HT1080 (cell line): ENCODE results near the gene BRD3OS. TPM values are rescaled to one million over a fixed set of nuclear protein-coding genes. Genes with fewer than 3 reads are reported as not detected.
"Not testable (repeated sequence)": the region's sequence is repeated elsewhere in the genome, so short reads cannot be mapped to it uniquely, and the experiment has no call there.

Source experiments
- DNase-seq: peaks from one replicate; pipeline ENCODE4 v3.0.0-alpha.2; 2015; ENCODE audit warnings: low read depth
- total RNA-seq: library from RNA; depleted of rRNA; stranded (reverse); fragments of >200 nt; shearing (Covaris generic); gene quantifications from 2 replicates; pipeline ENCODE4 v1.2.3, GENCODE V29; 2014

BRD3OS gene
- total RNA-seq, 1 experiment from 2014 or later: 28.4 TPM

GRCh38 chr9:133987946-133988665, 37.2 kb upstream of the BRD3OS start:
- no peak for DNase-seq

- not testable (repeated sequence) for DNase-seq
These were observed 36.5 kb upstream of the BRD3OS start for GRCh38 chr9:133988771-133989170.

GRCh38 chr9:133989625-133990365, 35.5 kb upstream of the BRD3OS start:
- no peak for DNase-seq

GRCh38 chr9:133990366-133991213, 34.7 kb upstream of the BRD3OS start:
- DNase-seq: peak; percentile 78

- DNase-seq: no peak
These were observed 33.9 kb upstream of the BRD3OS start for GRCh38 chr9:133991214-133991921.

- DNase-seq: peak; percentile 46
These were observed 33.1 kb upstream of the BRD3OS start, which contains the start of gene VAV2 for GRCh38 chr9:133991964-133992779. Gene VAV2 (minus strand): TSS chr9:133992324. CDS start chr9:133992278, 46 bp downstream.

GRCh38 chr9:133992780-133993634, 32.3 kb upstream of the BRD3OS start:
- DNase-seq: peak; percentile 88

GRCh38 chr9:133993635-133994253, 31.5 kb upstream of the BRD3OS start:
- no peak for DNase-seq

GRCh38 chr9:133994353-133995011, 30.8 kb upstream of the BRD3OS start:
- DNase-seq: peak; percentile 60

GRCh38 chr9:133995012-133995896, 30.0 kb upstream of the BRD3OS start:
- DNase-seq: peak; percentile 56

GRCh38 chr9:133996531-133997520, 28.5 kb upstream of the BRD3OS start:
- DNase-seq: no peak

- DNase-seq: no peak
These were observed 27.7 kb upstream of the BRD3OS start for GRCh38 chr9:133997584-133997983.

- no peak for DNase-seq
These were observed 26.2 kb upstream of the BRD3OS start for GRCh38 chr9:133998915-133999595.

GRCh38 chr9:133999851-134000265, 25.4 kb upstream of the BRD3OS start:
- no peak for DNase-seq

- DNase-seq: no peak
These were observed 22.5 kb upstream of the BRD3OS start for GRCh38 chr9:134002796-134003195.
